GM12873 (cell line): ENCODE data around the gene NUBP2.

Source experiments
- TF ChIP-seq, protein P1 (sequence below): IDR thresholded peaks from 2 replicates; pipeline ENCODE4 v1.5.1; 2012; ENCODE audit warnings: low read depth, mild to moderate bottlenecking, moderate library complexity, low read length, control low read depth; ENCODE audit not compliant: insufficient read depth; ENCODE audit errors: missing control alignments

NUBP2 gene

DNA sequence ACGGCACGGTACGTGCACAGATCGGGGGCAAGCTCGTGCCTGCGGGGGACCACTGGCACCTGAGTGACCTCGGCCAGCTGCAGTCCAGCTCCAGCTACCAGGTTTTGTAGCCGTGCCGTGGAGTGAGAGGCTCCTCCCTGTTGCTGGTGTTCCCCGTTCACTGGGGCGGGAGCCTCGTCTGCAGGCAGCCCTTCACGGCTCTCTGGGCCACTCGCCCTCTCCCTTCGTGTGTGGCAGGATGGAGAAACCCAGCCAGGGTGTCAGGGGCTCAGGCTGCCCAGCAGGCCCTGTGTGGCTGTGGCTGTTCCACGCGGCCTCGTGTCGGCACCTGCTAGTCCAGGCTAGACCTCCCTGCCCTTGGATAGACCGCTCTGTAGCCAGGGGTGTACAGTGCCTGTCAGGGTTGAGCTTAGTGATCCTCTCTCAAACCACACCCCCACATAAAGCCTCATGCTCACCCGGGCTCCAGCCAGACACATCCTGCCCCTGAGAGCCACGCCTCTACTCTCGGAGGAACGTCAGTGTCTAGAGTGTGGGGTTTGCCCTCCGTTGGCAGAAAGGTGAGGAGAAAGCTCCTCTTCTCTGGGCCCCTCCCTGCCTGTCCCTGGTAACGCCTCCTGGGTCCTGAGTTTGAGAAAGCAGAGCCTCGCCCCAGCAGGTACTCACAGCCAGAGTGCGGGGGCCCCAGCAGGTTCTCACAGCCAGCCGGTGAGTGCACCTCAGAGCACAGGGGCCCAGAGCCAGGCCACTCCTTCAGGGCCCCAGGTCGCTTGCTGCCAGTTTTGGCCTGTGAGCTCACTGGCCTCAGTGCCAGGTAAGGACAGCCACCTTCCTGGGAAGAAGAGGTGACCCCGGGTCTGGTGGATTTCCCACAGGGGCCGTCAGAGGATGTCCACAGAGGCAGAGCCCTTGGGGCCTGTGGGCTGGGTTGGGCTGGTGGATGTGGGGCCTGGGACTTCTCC lies 39.1 kb upstream of the NUBP2 start:
- TF ChIP-seq, protein P1, sequence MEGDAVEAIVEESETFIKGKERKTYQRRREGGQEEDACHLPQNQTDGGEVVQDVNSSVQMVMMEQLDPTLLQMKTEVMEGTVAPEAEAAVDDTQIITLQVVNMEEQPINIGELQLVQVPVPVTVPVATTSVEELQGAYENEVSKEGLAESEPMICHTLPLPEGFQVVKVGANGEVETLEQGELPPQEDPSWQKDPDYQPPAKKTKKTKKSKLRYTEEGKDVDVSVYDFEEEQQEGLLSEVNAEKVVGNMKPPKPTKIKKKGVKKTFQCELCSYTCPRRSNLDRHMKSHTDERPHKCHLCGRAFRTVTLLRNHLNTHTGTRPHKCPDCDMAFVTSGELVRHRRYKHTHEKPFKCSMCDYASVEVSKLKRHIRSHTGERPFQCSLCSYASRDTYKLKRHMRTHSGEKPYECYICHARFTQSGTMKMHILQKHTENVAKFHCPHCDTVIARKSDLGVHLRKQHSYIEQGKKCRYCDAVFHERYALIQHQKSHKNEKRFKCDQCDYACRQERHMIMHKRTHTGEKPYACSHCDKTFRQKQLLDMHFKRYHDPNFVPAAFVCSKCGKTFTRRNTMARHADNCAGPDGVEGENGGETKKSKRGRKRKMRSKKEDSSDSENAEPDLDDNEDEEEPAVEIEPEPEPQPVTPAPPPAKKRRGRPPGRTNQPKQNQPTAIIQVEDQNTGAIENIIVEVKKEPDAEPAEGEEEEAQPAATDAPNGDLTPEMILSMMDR: no peak

GRCh38 chr16:1744338-1744840 lies 38.4 kb upstream of the NUBP2 start:
- TF ChIP-seq, protein P1: no peak

- TF ChIP-seq, protein P1: no peak
These were observed 37.4 kb upstream of the NUBP2 start for GRCh38 chr16:1745181-1745899.

GRCh38 chr16:1745900-1746692 lies 36.7 kb upstream of the NUBP2 start:
- TF ChIP-seq, protein P1: no peak

DNA sequence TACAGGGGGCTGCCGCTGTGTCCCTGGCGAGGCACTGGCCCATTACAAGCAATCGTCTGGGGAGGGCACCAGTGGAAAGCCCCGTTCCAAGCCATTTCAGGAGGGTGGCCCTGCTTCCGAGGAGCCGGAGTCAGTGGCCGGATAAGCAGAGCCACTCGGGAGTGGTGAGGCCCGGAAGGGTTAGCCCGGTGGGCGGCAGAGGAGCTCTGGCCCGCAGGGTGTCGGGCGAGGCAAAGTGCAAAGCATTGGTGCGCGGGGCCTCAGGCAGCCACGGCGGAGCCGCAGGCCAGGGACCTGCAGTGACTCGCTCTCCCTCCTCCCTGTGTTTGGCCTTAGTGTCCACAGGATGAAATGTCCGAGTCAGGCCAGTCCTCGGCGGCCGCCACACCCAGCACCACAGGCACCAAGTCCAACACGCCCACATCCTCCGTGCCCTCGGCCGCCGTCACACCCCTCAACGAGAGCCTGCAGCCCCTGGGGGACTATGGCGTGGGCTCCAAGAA lies 36.0 kb upstream of the NUBP2 start:
- TF ChIP-seq, protein P1: no peak

DNA sequence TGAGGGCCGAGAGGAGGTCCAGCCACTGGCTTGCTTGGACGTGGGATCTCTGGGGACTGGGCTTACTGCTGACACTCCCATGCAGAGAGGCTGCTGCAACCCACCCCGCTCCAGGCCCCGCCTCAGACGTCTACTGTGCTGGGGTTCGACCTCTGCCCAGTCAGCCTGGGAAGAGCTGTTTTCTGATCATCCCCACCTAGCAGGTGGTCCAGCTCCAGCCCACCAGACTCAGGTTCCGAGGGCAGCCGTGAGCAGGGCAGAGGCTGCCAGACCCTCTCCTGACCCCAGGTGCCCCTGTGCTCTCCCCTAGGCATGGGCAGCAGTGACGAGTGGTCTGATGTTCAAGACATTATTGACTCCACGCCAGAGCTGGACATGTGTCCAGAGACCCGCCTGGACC lies 34.8 kb upstream of the NUBP2 start:
- TF ChIP-seq, protein P1: no peak
